Activated CD8-positive, alpha-beta T cell treated with anti-CD3 and anti-CD28 coated beads, Interleukin-2, amount 10 ng/mL, durations not matched to agents 7 days and 5 days (primary cell): ENCODE data around the gene ANO2. TPM values are rescaled to one million over a fixed set of nuclear protein-coding genes. Genes with fewer than 3 reads are reported as not detected.
A peak's percentile ranks its signal among the peaks of the same experiment; 100 is the strongest.

ENCODE experiments used
- ATAC-seq: fragments of 150-1000 bp; cut with Tn5 transposase; one replicate; pipeline ENCODE4 v1.10.0; 2021; ENCODE audit warnings: moderate library complexity
- CTCF ChIA-PET: fragments of 350-600 bp; sonication (Branson Sonifier 250); formaldehyde crosslinking; loops from one replicate; lab custom pipeline; 2021; ENCODE audit warnings: antibody characterized with exemption; lab: Charles Lee
- POLR2A ChIA-PET: fragments of 350-600 bp; sonication (Branson Sonifier 250); formaldehyde crosslinking; loops from one replicate; lab custom pipeline; 2021; ENCODE audit warnings: antibody characterized with exemption; lab: Charles Lee
- DNase-seq: peaks from one replicate; pipeline ENCODE4 v3.0.0-alpha.2; 2020
- H3K27ac Mint-ChIP-seq: one replicate; pipeline ENCODE4 v1.8.0; 2021; ENCODE audit warnings: mild to moderate bottlenecking, mixed read lengths
- H3K27me3 Mint-ChIP-seq: one replicate; pipeline ENCODE4 v1.8.0; 2021; ENCODE audit warnings: low read depth, mixed read lengths
- H3K36me3 Mint-ChIP-seq: one replicate; pipeline ENCODE4 v1.8.0; 2021; ENCODE audit warnings: low read depth, mixed read lengths
- H3K4me1 Mint-ChIP-seq: one replicate; pipeline ENCODE4 v1.8.0; 2021; ENCODE audit warnings: low read depth, mixed read lengths
- H3K4me3 Mint-ChIP-seq: one replicate; pipeline ENCODE4 v1.8.0; 2021; ENCODE audit warnings: mild to moderate bottlenecking, mixed read lengths
- H3K9me3 Mint-ChIP-seq: one replicate; pipeline ENCODE4 v1.8.0; 2022; ENCODE audit warnings: mixed read lengths; ENCODE audit not compliant: insufficient read depth
- total RNA-seq, 2 experiments: library from RNA; stranded (reverse); gene quantifications; one replicate each; pipeline ENCODE4 v1.2.3, GENCODE V29; 2021

Gene ANO2
- not detected for total RNA-seq

- ChIA-PET POLR2A (no interaction called here), CTCF (no interaction called here)
- no peak for DNase-seq
- ATAC-seq = no peak
- Mint-ChIP-seq H3K27me3 (peaks cover 55% of the 10 kb centered on the region), H3K36me3 (no peaks in the 10 kb centered on the region), H3K4me1 (peaks cover 2% of the 10 kb centered on the region), H3K4me3 (no peak within 1 kb of the TSS), H3K9me3 (no peaks in the 10 kb centered on the region), H3K27ac (no peak within 1 kb of the TSS)
Observed at GRCh38 chr12:5945071-5946008, at the start of gene ANO2. TSS of gene ANO2 (minus strand) at chr12:5945259. CDS start at chr12:5945217, 42 bp downstream.

GRCh38 chr12:5989621-5990020 lies 44.6 kb upstream of the ANO2 start:
- no peak for ATAC-seq

GRCh38 chr12:5988659-5989116 lies 43.6 kb upstream of the ANO2 start:
- ATAC-seq = peak; percentile 99

More at GRCh38 chr12:5989621-5990020, 44.6 kb upstream of the ANO2 start:
- ChIA-PET CTCF (interaction anchor here (0.9 to 5.9 kb wide), 14 partner anchors 7 to 295 kb away, joined by 3 to 141 read pairs (median 8); no protein-coding TSS in a partner anchor), POLR2A (no interaction called here)
- peak; percentile 12 for DNase-seq
- Mint-ChIP-seq H3K27ac (no peak overlapping the region), H3K4me3 (no peak overlapping the region), H3K4me1 (no peaks in the 10 kb centered on the region), H3K27me3 (peaks cover 3% of the 10 kb centered on the region), H3K36me3 (no peaks in the 10 kb centered on the region), H3K9me3 (no peaks in the 10 kb centered on the region)

GRCh38 chr12:5988088-5988487 lies 43.0 kb upstream of the ANO2 start:
- ChIA-PET POLR2A (interaction anchor here (0.8 kb wide), 1 partner anchor 47 kb away, joined by 3 read pairs; no protein-coding TSS in a partner anchor), CTCF (interaction anchor here (0.5 to 5.9 kb wide), 34 partner anchors 9 to 1339 kb away, joined by 3 to 141 read pairs (median 5); partner anchors contain the start of genes AKAP3 and NDUFA9)
- ATAC-seq (no peak), DNase-seq (no peak)
- Mint-ChIP-seq H3K27ac (no peak overlapping the region), H3K27me3 (no peaks in the 10 kb centered on the region), H3K36me3 (no peaks in the 10 kb centered on the region), H3K4me1 (no peaks in the 10 kb centered on the region), H3K9me3 (no peaks in the 10 kb centered on the region), H3K4me3 (no peak overlapping the region)

More at GRCh38 chr12:5988659-5989116, 43.6 kb upstream of the ANO2 start:
- H3K9me3 Mint-ChIP-seq = no peaks in the 10 kb centered on the region
- no peaks in the 10 kb centered on the region for H3K27me3 Mint-ChIP-seq
- H3K4me3 Mint-ChIP-seq = no peak overlapping the region
- POLR2A ChIA-PET = interaction anchor here (0.8 kb wide), 1 partner anchor 47 kb away, joined by 3 read pairs; no protein-coding TSS in a partner anchor
- no peak overlapping the region for H3K27ac Mint-ChIP-seq
- DNase-seq = peak; percentile 78
- H3K4me1 Mint-ChIP-seq = no peaks in the 10 kb centered on the region
- no peaks in the 10 kb centered on the region for H3K36me3 Mint-ChIP-seq
- CTCF ChIA-PET = interaction anchor here (0.5 to 5.9 kb wide), 36 partner anchors 8 to 1340 kb away, joined by 3 to 141 read pairs (median 5); partner anchors contain the start of genes AKAP3 and NDUFA9

GRCh38 chr12:5987573-5987972 lies 42.5 kb upstream of the ANO2 start:
- POLR2A ChIA-PET = no interaction called here

GRCh38 chr12:5985471-5985870 lies 40.4 kb upstream of the ANO2 start:
- Mint-ChIP-seq H3K4me1 (no peaks in the 10 kb centered on the region), H3K36me3 (no peaks in the 10 kb centered on the region), H3K4me3 (no peak overlapping the region), H3K9me3 (no peaks in the 10 kb centered on the region), H3K27me3 (no peaks in the 10 kb centered on the region), H3K27ac (no peak overlapping the region)
- CTCF ChIA-PET = no interaction called here
- DNase-seq (no peak), ATAC-seq (no peak)
- POLR2A ChIA-PET = no interaction called here

More at GRCh38 chr12:5987573-5987972, 42.5 kb upstream of the ANO2 start:
- DNase-seq (no peak), ATAC-seq (no peak)
- no peaks in the 10 kb centered on the region for H3K4me1 Mint-ChIP-seq
- H3K9me3 Mint-ChIP-seq = no peaks in the 10 kb centered on the region
- H3K4me3 Mint-ChIP-seq = no peak overlapping the region
- no peaks in the 10 kb centered on the region for H3K36me3 Mint-ChIP-seq
- no peaks in the 10 kb centered on the region for H3K27me3 Mint-ChIP-seq
- no peak overlapping the region for H3K27ac Mint-ChIP-seq
- CTCF ChIA-PET = interaction anchor here (0.9 to 5.9 kb wide), 17 partner anchors 8 to 347 kb away, joined by 3 to 141 read pairs (median 6); no protein-coding TSS in a partner anchor

GRCh38 chr12:5984873-5985272 lies 39.8 kb upstream of the ANO2 start:
- no peak overlapping the region for H3K27ac Mint-ChIP-seq
- no peaks in the 10 kb centered on the region for H3K27me3 Mint-ChIP-seq
- no peak for ATAC-seq
- H3K4me3 Mint-ChIP-seq = no peak overlapping the region
- POLR2A ChIA-PET = no interaction called here
- no peak for DNase-seq
- no peaks in the 10 kb centered on the region for H3K9me3 Mint-ChIP-seq
- H3K36me3 Mint-ChIP-seq = no peaks in the 10 kb centered on the region
- CTCF ChIA-PET = no interaction called here
- no peaks in the 10 kb centered on the region for H3K4me1 Mint-ChIP-seq

GRCh38 chr12:5982106-5982505 lies 37.0 kb upstream of the ANO2 start:
- Mint-ChIP-seq H3K27ac (no peak overlapping the region), H3K4me3 (no peak overlapping the region), H3K27me3 (no peaks in the 10 kb centered on the region), H3K36me3 (no peaks in the 10 kb centered on the region), H3K9me3 (no peaks in the 10 kb centered on the region), H3K4me1 (no peaks in the 10 kb centered on the region)
- CTCF ChIA-PET = interaction anchor here (1.8 kb wide), 1 partner anchor 56 kb away, joined by 7 read pairs; no protein-coding TSS in a partner anchor
- DNase-seq (no peak), ATAC-seq (no peak)
- POLR2A ChIA-PET = no interaction called here

GRCh38 chr12:5977556-5977955 lies 32.5 kb upstream of the ANO2 start:
- no peak for ATAC-seq
- no peak overlapping the region for H3K27ac Mint-ChIP-seq
- H3K4me1 Mint-ChIP-seq = no peaks in the 10 kb centered on the region
- no peaks in the 10 kb centered on the region for H3K27me3 Mint-ChIP-seq
- no peak overlapping the region for H3K4me3 Mint-ChIP-seq
- no peaks in the 10 kb centered on the region for H3K36me3 Mint-ChIP-seq
- H3K9me3 Mint-ChIP-seq = no peaks in the 10 kb centered on the region
- CTCF ChIA-PET = interaction anchor here (1.0 to 3.4 kb wide), 2 partner anchors 11 to 60 kb away, joined by 3 to 18 read pairs; no protein-coding TSS in a partner anchor
- DNase-seq = peak; percentile 4
- POLR2A ChIA-PET = no interaction called here

- CTCF ChIA-PET = interaction anchor here (0.7 to 1.0 kb wide), 2 partner anchors 61 to 70 kb away, joined by 3 read pairs; no protein-coding TSS in a partner anchor
- Mint-ChIP-seq H3K4me3 (no peak overlapping the region), H3K27me3 (no peaks in the 10 kb centered on the region), H3K36me3 (no peaks in the 10 kb centered on the region), H3K27ac (no peak overlapping the region), H3K9me3 (no peaks in the 10 kb centered on the region), H3K4me1 (no peaks in the 10 kb centered on the region)
- DNase-seq (no peak), ATAC-seq (no peak)
- POLR2A ChIA-PET = no interaction called here
Observed at GRCh38 chr12:5976711-5977110, 31.7 kb upstream of the ANO2 start.

GRCh38 chr12:5976196-5976595 lies 31.1 kb upstream of the ANO2 start:
- Mint-ChIP-seq H3K27ac (no peak overlapping the region), H3K27me3 (no peaks in the 10 kb centered on the region)
- CTCF ChIA-PET = no interaction called here

More at GRCh38 chr12:5976196-5976595, 31.1 kb upstream of the ANO2 start:
- ATAC-seq (no peak), DNase-seq (no peak)
- Mint-ChIP-seq H3K9me3 (no peaks in the 10 kb centered on the region), H3K4me1 (no peaks in the 10 kb centered on the region), H3K36me3 (no peaks in the 10 kb centered on the region), H3K4me3 (no peak overlapping the region)
- POLR2A ChIA-PET = no interaction called here
